Retinal pigment epithelial cell (primary cell): ENCODE measurements around the gene SV2C.

Experiments
- DNase-seq: peaks from one replicate; pipeline ENCODE4 v3.0.0-alpha.2; 2010; ENCODE audit warnings: low read depth
- H3K4me3 ChIP-seq: 2 replicates; pipeline ENCODE4 v1.5.1; 2011; ENCODE audit warnings: mild to moderate bottlenecking, low read length, control low read depth, moderate library complexity
- CTCF ChIP-seq: conservative IDR thresholded peaks from 2 replicates; pipeline ENCODE4 v1.5.1; 2011; ENCODE audit warnings: low read depth, low read length, control low read depth, inconsistent platforms

SV2C gene

GRCh38 chr5:76219636-76220035, 136.5 kb downstream of the SV2C start:
- DNase-seq = no peak
- no peak for TF ChIP-seq CTCF
- H3K4me3 ChIP-seq = no peak overlapping the region

- no peak for DNase-seq
- TF ChIP-seq CTCF = no peak
Measured at GRCh38 chr5:76221311-76221710, 138.1 kb downstream of the SV2C start.

GRCh38 chr5:76222318-76222717, 139.1 kb downstream of the SV2C start:
- DNase-seq = no peak
- TF ChIP-seq CTCF = no peak
- H3K4me3 ChIP-seq = no peak overlapping the region

More at GRCh38 chr5:76221311-76221710, 138.1 kb downstream of the SV2C start:
- no peak overlapping the region for H3K4me3 ChIP-seq

GRCh38 chr5:76223696-76224095, 140.5 kb downstream of the SV2C start:
- H3K4me3 ChIP-seq = no peak overlapping the region
- no peak for DNase-seq
- TF ChIP-seq CTCF = no peak

- TF ChIP-seq CTCF = no peak
- H3K4me3 ChIP-seq = no peak overlapping the region
- no peak for DNase-seq
Measured at GRCh38 chr5:76224898-76225297, 141.7 kb downstream of the SV2C start.

GRCh38 chr5:76225336-76225735, 142.2 kb downstream of the SV2C start:
- DNase-seq = no peak
- no peak for TF ChIP-seq CTCF

GRCh38 chr5:76229900-76230299, 146.7 kb downstream of the SV2C start:
- no peak for DNase-seq
- no peak overlapping the region for H3K4me3 ChIP-seq
- no peak for TF ChIP-seq CTCF

More at GRCh38 chr5:76225336-76225735, 142.2 kb downstream of the SV2C start:
- no peak overlapping the region for H3K4me3 ChIP-seq
